B cell (primary cell): ENCODE measurements around the gene MOGAT3. TPM values are rescaled to one million over a fixed set of nuclear protein-coding genes. Genes with fewer than 3 reads are reported as not detected.

ENCODE experiments used
- ATAC-seq: fragments of 200-7000 bp; cut with Tn5 transposase; one replicate; pipeline ENCODE4 v1.10.0; 2021; ENCODE audit warnings: low read depth, mild to moderate bottlenecking, moderate number of reproducible peaks, moderate library complexity
- CTCF ChIA-PET: fragments of 350-600 bp; sonication (Branson Sonifier 250); formaldehyde crosslinking; loops from one replicate; lab custom pipeline; 2021; ENCODE audit warnings: antibody characterized with exemption, inconsistent platforms; lab: Charles Lee
- POLR2A ChIA-PET: fragments of 350-600 bp; sonication (Branson Sonifier 250); formaldehyde crosslinking; loops from one replicate; lab custom pipeline; 2021; ENCODE audit warnings: antibody characterized with exemption; lab: Charles Lee
- DNase-seq: peaks from one replicate; pipeline ENCODE4 v3.0.0; 2013
- H2AFZ ChIP-seq: 2 replicates; pipeline ENCODE4 v1.6.1; 2012; ENCODE audit warnings: mild to moderate bottlenecking, low read depth, low read length; ENCODE audit not compliant: insufficient read depth, poor library complexity, severe bottlenecking
- H3K27ac ChIP-seq, 2 donors: 1 replicate in 1 of 2; 2 replicates in 1 of 2; pipeline ENCODE4 v1.5.1; 2012 to 2013; ENCODE audit warnings: low read length in 2 of 2, mild to moderate bottlenecking in 2 of 2, moderate library complexity in 1 of 2
- H3K27me3 ChIP-seq, 4 experiments: fragments of 200-600 bp in 1 of 4; sonication (generic) in 1 of 4; replicated peaks in 1 of 4; 1 replicate in 2 of 4; 2 replicates in 2 of 4; pipeline versions ENCODE4 v1.6.1 to v1.7.0; 2013 to 2016; ENCODE audit warnings: low read length in 3 of 4, mild to moderate bottlenecking in 2 of 4, mixed read lengths in 1 of 4, moderate library complexity in 1 of 4; ENCODE audit not compliant: insufficient read depth in 4 of 4, control insufficient read depth in 3 of 4; ENCODE audit errors: control extremely low read depth in 1 of 4
- H3K36me3 ChIP-seq, 2 experiments: replicated peaks in 1 of 2; 1 replicate in 1 of 2; 2 replicates in 1 of 2; pipeline versions ENCODE4 v1.6.1 to v1.7.1; 2013; ENCODE audit warnings: low read length in 1 of 2; ENCODE audit not compliant: insufficient read depth in 2 of 2, control insufficient read depth in 1 of 2; ENCODE audit errors: control extremely low read depth in 1 of 2, extremely low read depth in 1 of 2
- H3K4me1 ChIP-seq, 2 donors: fragments of 200-600 bp in 1 of 2; sonication (generic) in 1 of 2; 1 replicate in 1 of 2; 2 replicates in 1 of 2; pipeline versions ENCODE4 v1.5.1 to v1.6.1; 2013 to 2017; ENCODE audit warnings: low read length in 2 of 2; ENCODE audit not compliant: control insufficient read depth in 2 of 2, insufficient read depth in 2 of 2
- H3K4me2 ChIP-seq: replicated peaks from 2 replicates; pipeline ENCODE3; 2012; ENCODE audit warnings: mild to moderate bottlenecking, low read depth, low read length; ENCODE audit not compliant: poor library complexity, severe bottlenecking
- H3K4me3 ChIP-seq, 5 experiments: fragments of 200-600 bp in 1 of 5; sonication (generic) in 1 of 5; 1 replicate in 3 of 5; 2 replicates in 2 of 5; pipeline versions ENCODE4 v1.5.1 to v1.7.0; 2011 to 2016; ENCODE audit warnings: low read length in 4 of 5, mild to moderate bottlenecking in 4 of 5, low read depth in 2 of 5, control low read depth in 1 of 5, moderate library complexity in 1 of 5; ENCODE audit not compliant: insufficient read depth in 1 of 5; ENCODE audit errors: control extremely low read depth in 1 of 5, extremely low read depth in 1 of 5
- H3K79me2 ChIP-seq: fragments of 200-600 bp; sonication (generic); one replicate; pipeline ENCODE4 v1.6.0; 2016; ENCODE audit warnings: low read length; ENCODE audit not compliant: control insufficient read depth, insufficient read depth
- H3K9ac ChIP-seq: fragments of 200-600 bp; sonication (generic); 2 replicates; pipeline ENCODE4 v1.6.1; 2017; ENCODE audit warnings: mild to moderate bottlenecking, low read length, moderate library complexity
- H3K9me3 ChIP-seq, 3 donors: one replicate each; pipeline versions ENCODE4 v1.6.1 to v1.7.1; 2013; ENCODE audit warnings: low read length in 2 of 3; ENCODE audit not compliant: control insufficient read depth in 2 of 3, insufficient read depth in 1 of 3; ENCODE audit errors: control extremely low read depth in 1 of 3
- H4K20me1 ChIP-seq: 2 replicates; pipeline ENCODE4 v1.6.0; 2012; ENCODE audit warnings: mild to moderate bottlenecking, low read length; ENCODE audit not compliant: insufficient read depth, control insufficient read depth, poor library complexity, severe bottlenecking
- H3K27ac Mint-ChIP-seq: one replicate; pipeline ENCODE4 v1.8.0; 2021; ENCODE audit warnings: mixed read lengths
- H3K27me3 Mint-ChIP-seq: one replicate; pipeline ENCODE4 v1.8.0; 2021; ENCODE audit warnings: mixed read lengths
- H3K4me1 Mint-ChIP-seq: one replicate; pipeline ENCODE4 v1.8.0; 2021; ENCODE audit warnings: mixed read lengths
- H3K4me3 Mint-ChIP-seq: one replicate; pipeline ENCODE4 v1.8.0; 2021; ENCODE audit warnings: mixed read lengths
- H3K9me3 Mint-ChIP-seq: one replicate; pipeline ENCODE4 v1.8.0; 2022; ENCODE audit warnings: mixed read lengths; ENCODE audit not compliant: insufficient read depth
- EZH2 ChIP-seq: IDR thresholded peaks from 2 replicates; pipeline ENCODE4 v1.6.1; 2012; ENCODE audit warnings: borderline replicate concordance, low read depth, mild to moderate bottlenecking, moderate library complexity, low read length; ENCODE audit not compliant: insufficient read depth, poor library complexity, severe bottlenecking
- WGBS: methylation state at CpG from one replicate; pipeline ENCODE4 v1.1.5; 2013; ENCODE audit warnings: missing lambda C conversion rate; ENCODE audit not compliant: insufficient coverage; 5-methylcytosine and 5-hydroxymethylcytosine counted together
- intact Hi-C: fragments of 100-400 bp; cut with micrococcal nuclease; formaldehyde crosslinking; loops from one replicate; pipeline ENCODE4 v1.10.0; 2022
- polyA plus RNA-seq: library from polyadenylated mRNA; depleted of rRNA; stranded (reverse); fragments of >200 nt; gene quantifications from 2 replicates; pipeline ENCODE4 v1.2.3, GENCODE V29; 2012
- total RNA-seq, 2 donors: library from RNA; stranded (reverse); fragments of 120-200 nt in 1 of 2; gene quantifications; 1 replicate in 1 of 2; 2 replicates in 1 of 2; pipeline versions ENCODE4 v1.2.3 to v1.2.4, GENCODE V29; 2013 to 2022
- TF ChIP-seq, protein P1 (sequence below): fragments of 200-600 bp; IDR thresholded peaks from one replicate; pipeline ENCODE4 v1.8.0; 2022; ENCODE audit warnings: antibody characterized with exemption, mild to moderate bottlenecking

MOGAT3 gene
- total and polyA plus RNA-seq, 2 donors (not counting 1 experiment from before 2014, with no cell fraction given): not detected

DNA sequence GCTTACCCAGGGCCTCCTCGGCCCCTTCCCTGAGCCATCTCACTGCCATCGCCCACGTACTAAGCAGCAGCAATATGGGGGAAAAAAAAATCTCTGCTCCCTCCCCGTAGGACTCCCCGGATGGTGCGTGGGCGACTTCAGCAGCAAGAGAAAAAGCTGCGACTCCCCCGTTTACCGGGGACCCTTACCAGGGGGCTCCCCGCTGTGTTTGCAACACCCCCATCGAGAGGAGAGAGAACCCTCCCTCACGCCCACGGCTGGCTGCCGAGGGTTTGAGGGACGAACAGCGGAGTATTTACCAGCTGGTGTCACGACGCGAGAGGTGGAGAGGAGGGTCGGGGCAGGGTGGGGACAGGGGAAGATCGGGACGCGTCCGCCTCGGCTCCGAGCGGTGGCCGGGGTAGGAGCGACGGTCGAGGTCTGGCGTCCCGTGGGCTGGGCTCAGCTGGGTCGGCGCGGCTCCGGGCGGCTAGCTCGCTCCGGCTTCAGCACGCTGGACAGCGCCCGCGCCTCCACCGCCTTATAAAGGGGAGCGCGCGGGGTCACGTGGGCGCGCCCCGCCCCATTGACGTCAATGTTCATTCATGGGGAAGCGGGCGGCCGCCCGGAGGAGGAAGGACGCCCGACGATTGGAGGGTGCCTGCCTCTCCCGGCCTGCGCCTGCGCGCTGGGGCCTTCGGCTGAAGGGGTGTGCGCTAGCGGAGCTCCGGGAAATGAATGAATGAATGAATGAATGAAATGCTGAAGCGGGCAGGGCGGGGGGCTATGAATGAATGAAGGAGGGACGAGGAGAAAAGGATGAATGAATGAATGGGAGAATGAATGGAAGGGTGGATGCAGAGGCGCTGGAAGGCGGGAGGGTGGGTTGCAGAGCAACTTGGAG, 35.5 kb downstream of the MOGAT3 start, which contains the start of gene VGF:
Gene VGF (minus strand): TSS at position 495 of the 883 bp plus-strand sequence. CDS start 726 bp downstream, outside the sequence.
- H3K27ac ChIP-seq: no peak within 1 kb of the TSS
- peak within 1 kb of the TSS; percentile 99 for H3K4me2 ChIP-seq
- H2AFZ ChIP-seq: no peak within 1 kb of the TSS
- peaks cover 51% of the 10 kb centered on the region for H3K27me3 Mint-ChIP-seq
- DNase-seq: peak; percentile 95
- 3% methylated on average over 67 of the region's 74 CpGs for WGBS
- H3K9me3 ChIP-seq: peaks cover 0 to 38% (median 3%) of the 10 kb centered on the region in 3 donors
- peak within 1 kb of the TSS; percentile 81 for H3K27ac Mint-ChIP-seq
- peaks cover 56 to 67% of the 10 kb centered on the region in 2 donors for H3K4me1 ChIP-seq
- H3K4me3 ChIP-seq: peak within 1 kb of the TSS in 3 of 5 experiments; percentile 0 to 58 (median 17)
- H3K79me2 ChIP-seq: no peaks in the 10 kb centered on the region
- TF ChIP-seq, protein P1, sequence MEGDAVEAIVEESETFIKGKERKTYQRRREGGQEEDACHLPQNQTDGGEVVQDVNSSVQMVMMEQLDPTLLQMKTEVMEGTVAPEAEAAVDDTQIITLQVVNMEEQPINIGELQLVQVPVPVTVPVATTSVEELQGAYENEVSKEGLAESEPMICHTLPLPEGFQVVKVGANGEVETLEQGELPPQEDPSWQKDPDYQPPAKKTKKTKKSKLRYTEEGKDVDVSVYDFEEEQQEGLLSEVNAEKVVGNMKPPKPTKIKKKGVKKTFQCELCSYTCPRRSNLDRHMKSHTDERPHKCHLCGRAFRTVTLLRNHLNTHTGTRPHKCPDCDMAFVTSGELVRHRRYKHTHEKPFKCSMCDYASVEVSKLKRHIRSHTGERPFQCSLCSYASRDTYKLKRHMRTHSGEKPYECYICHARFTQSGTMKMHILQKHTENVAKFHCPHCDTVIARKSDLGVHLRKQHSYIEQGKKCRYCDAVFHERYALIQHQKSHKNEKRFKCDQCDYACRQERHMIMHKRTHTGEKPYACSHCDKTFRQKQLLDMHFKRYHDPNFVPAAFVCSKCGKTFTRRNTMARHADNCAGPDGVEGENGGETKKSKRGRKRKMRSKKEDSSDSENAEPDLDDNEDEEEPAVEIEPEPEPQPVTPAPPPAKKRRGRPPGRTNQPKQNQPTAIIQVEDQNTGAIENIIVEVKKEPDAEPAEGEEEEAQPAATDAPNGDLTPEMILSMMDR: no peak
- TF ChIP-seq EZH2: no peak
- peak within 1 kb of the TSS; percentile 82 for H3K4me3 Mint-ChIP-seq
- H3K27me3 ChIP-seq: peaks cover 0 to 79% (median 55%) of the 10 kb centered on the region in 4 experiments
- ChIA-PET POLR2A (interaction anchor here (0.6 to 1.1 kb wide), 4 partner anchors 10 to 80 kb away, joined by 3 to 5 read pairs (median 3); partner anchors contain the start of genes FIS1, TRIM56 and ZNHIT1), CTCF (interaction anchor here (0.8 to 1.8 kb wide), 4 partner anchors 8 to 271 kb away, joined by 3 to 11 read pairs (median 3); no protein-coding TSS in a partner anchor)
- intact Hi-C loops: loop anchor here (1.0 kb wide), 2 partner anchors 11 to 79 kb away; partner anchors contain the start of gene AP1S1
- no peaks in the 10 kb centered on the region for H3K36me3 ChIP-seq
- H3K9ac ChIP-seq: peak within 1 kb of the TSS; percentile 41
- ATAC-seq: peak; percentile 83
- peaks cover 42% of the 10 kb centered on the region for H3K4me1 Mint-ChIP-seq
- peaks cover 26% of the 10 kb centered on the region for H4K20me1 ChIP-seq
- H3K9me3 Mint-ChIP-seq: no peaks in the 10 kb centered on the region
